GM12878 (cell line): ENCODE measurements around the gene CHRND. TPM values are rescaled to one million over a fixed set of nuclear protein-coding genes. Genes with fewer than 3 reads are reported as not detected.

Experiments
- ESRRA ChIP-seq: IDR thresholded peaks from 2 replicates; pipeline ENCODE4 v1.6.1; 2012; ENCODE audit warnings: mild to moderate bottlenecking, low read length, improper control_type of control experiment
- ETV6 ChIP-seq, 2 experiments: fragments of 450-650 bp in 1 of 2; IDR thresholded peaks in 1 of 2; conservative IDR thresholded peaks in 1 of 2; 2 replicates each; pipeline ENCODE4 v1.6.1; 2014; ENCODE audit warnings: antibody characterized with exemption in 1 of 2, borderline replicate concordance in 1 of 2, low read depth in 1 of 2, mild to moderate bottlenecking in 1 of 2, moderate library complexity in 1 of 2
- NFYB ChIP-seq: IDR thresholded peaks from 2 replicates; pipeline ENCODE4 v1.6.1; 2011; ENCODE audit warnings: low read depth, mild to moderate bottlenecking, low read length, improper control_type of control experiment, moderate library complexity; ENCODE audit not compliant: insufficient read depth
- PAX8 ChIP-seq: fragments of 450-650 bp; IDR thresholded peaks from 2 replicates; pipeline ENCODE4 v1.6.1; 2017; ENCODE audit warnings: mild to moderate bottlenecking, moderate library complexity
- POLR2AphosphoS2 ChIP-seq: IDR thresholded peaks from 2 replicates; pipeline ENCODE4 v1.6.1; 2011; ENCODE audit warnings: low read depth, mild to moderate bottlenecking, low read length, improper control_type of control experiment, moderate library complexity
- YBX1 ChIP-seq: fragments of 450-650 bp; IDR thresholded peaks from 2 replicates; pipeline ENCODE4 v1.6.1; 2016; ENCODE audit warnings: antibody characterized with exemption
- polyA plus RNA-seq, 11 experiments: library from polyadenylated mRNA; depleted of rRNA in 4 of 11; unstranded in 6 of 11; stranded (reverse) in 5 of 11; fragments of >200 nt; fragmentation: Nextera tagmentation in 4 of 11; fragmentation: Illumina TruSeq in 1 of 11; extraction: Ambion mirVana in 4 of 11; extraction: Trizol in 1 of 11; gene quantifications; 1 replicate in 1 of 11; 2 replicates in 10 of 11; pipeline versions ENCODE4 v1.2.1 to v1.2.3, GENCODE V29; 2011 to 2016; ENCODE audit warnings: inconsistent platforms in 2 of 11, missing spikeins in 2 of 11, low read depth in 1 of 11
- total RNA-seq, 4 experiments: library from RNA; depleted of rRNA in 3 of 4; stranded (reverse); fragments of >200 nt in 3 of 4; fragmentation: Illumina TruSeq in 1 of 4; extraction: Trizol in 1 of 4; gene quantifications; 2 replicates each; pipeline versions ENCODE4 v1.2.1 to v1.2.3, GENCODE V29; 2013 to 2021
- TF ChIP-seq, protein P1 (sequence below): IDR thresholded peaks from 2 replicates; pipeline ENCODE4 v1.6.1; 2012; ENCODE audit warnings: improper control_type of control experiment, low read depth, low read length; ENCODE audit not compliant: insufficient replicate concordance

The CHRND gene
- total and polyA plus RNA-seq, 10 of the 15 experiments (the other 5 are each of a cell fraction or from before 2014, with no cell fraction given), result not detected

DNA sequence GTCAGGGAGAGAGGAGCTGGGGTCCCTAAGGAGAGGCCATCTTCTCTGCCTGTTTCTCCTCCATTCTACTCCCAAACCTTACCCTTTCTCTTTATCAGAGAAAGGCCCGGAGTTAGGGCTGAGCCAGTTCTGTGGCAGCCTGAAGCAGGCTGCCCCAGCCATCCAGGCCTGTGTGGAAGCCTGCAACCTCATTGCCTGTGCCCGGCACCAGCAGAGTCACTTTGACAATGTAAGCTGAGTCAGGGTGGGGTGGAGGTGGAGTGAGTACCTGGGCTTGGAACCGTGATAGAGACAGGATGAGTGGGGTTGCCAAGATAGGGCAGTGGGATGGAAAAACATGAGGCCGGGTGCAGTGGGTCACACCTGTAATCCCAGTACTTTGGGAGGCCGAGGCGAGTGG is 18.7 kb downstream of the CHRND start (continued):
- TF ChIP-seq, protein P1, sequence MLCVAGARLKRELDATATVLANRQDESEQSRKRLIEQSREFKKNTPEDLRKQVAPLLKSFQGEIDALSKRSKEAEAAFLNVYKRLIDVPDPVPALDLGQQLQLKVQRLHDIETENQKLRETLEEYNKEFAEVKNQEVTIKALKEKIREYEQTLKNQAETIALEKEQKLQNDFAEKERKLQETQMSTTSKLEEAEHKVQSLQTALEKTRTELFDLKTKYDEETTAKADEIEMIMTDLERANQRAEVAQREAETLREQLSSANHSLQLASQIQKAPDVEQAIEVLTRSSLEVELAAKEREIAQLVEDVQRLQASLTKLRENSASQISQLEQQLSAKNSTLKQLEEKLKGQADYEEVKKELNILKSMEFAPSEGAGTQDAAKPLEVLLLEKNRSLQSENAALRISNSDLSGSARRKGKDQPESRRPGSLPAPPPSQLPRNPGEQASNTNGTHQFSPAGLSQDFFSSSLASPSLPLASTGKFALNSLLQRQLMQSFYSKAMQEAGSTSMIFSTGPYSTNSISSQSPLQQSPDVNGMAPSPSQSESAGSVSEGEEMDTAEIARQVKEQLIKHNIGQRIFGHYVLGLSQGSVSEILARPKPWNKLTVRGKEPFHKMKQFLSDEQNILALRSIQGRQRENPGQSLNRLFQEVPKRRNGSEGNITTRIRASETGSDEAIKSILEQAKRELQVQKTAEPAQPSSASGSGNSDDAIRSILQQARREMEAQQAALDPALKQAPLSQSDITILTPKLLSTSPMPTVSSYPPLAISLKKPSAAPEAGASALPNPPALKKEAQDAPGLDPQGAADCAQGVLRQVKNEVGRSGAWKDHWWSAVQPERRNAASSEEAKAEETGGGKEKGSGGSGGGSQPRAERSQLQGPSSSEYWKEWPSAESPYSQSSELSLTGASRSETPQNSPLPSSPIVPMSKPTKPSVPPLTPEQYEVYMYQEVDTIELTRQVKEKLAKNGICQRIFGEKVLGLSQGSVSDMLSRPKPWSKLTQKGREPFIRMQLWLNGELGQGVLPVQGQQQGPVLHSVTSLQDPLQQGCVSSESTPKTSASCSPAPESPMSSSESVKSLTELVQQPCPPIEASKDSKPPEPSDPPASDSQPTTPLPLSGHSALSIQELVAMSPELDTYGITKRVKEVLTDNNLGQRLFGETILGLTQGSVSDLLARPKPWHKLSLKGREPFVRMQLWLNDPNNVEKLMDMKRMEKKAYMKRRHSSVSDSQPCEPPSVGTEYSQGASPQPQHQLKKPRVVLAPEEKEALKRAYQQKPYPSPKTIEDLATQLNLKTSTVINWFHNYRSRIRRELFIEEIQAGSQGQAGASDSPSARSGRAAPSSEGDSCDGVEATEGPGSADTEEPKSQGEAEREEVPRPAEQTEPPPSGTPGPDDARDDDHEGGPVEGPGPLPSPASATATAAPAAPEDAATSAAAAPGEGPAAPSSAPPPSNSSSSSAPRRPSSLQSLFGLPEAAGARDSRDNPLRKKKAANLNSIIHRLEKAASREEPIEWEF, result no peak
- TF ChIP-seq NFYB (no peak), ESRRA (no peak), YBX1 (no peak), POLR2AphosphoS2 (no peak), PAX8 (no peak), ETV6 (conservative IDR thresholded peaks at IDR 0.05 in 1 of 2, IDR thresholded peaks at IDR 0.05 in 1 of 2; ENCODE audit: borderline replicate concordance in 1 of 2, low read depth in 1 of 2) (no peak)
